LNCaP clone FGC (cell line): ENCODE data around the gene MRPS18B.

Experiments used
- DNase-seq: peaks from one replicate; pipeline ENCODE4 v3.0.0-alpha.2; 2011; ENCODE audit warnings: low read depth
- H3K4me3 ChIP-seq: 2 replicates; pipeline ENCODE4 v1.5.1; 2011; ENCODE audit warnings: mild to moderate bottlenecking, low read depth, low read length, control low read depth
- TF ChIP-seq, protein P1 (sequence below): IDR thresholded peaks from 2 replicates; pipeline ENCODE4 v1.5.1; 2012; ENCODE audit warnings: mild to moderate bottlenecking; ENCODE audit not compliant: control insufficient read depth, insufficient read depth; ENCODE audit errors: extremely low read depth

The MRPS18B gene

GRCh38 chr6:30601815-30602641 lies 15.6 kb upstream of the MRPS18B start:
- TF ChIP-seq, protein P1, sequence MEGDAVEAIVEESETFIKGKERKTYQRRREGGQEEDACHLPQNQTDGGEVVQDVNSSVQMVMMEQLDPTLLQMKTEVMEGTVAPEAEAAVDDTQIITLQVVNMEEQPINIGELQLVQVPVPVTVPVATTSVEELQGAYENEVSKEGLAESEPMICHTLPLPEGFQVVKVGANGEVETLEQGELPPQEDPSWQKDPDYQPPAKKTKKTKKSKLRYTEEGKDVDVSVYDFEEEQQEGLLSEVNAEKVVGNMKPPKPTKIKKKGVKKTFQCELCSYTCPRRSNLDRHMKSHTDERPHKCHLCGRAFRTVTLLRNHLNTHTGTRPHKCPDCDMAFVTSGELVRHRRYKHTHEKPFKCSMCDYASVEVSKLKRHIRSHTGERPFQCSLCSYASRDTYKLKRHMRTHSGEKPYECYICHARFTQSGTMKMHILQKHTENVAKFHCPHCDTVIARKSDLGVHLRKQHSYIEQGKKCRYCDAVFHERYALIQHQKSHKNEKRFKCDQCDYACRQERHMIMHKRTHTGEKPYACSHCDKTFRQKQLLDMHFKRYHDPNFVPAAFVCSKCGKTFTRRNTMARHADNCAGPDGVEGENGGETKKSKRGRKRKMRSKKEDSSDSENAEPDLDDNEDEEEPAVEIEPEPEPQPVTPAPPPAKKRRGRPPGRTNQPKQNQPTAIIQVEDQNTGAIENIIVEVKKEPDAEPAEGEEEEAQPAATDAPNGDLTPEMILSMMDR = no peak
- DNase-seq = no peak
- no peak overlapping the region for H3K4me3 ChIP-seq

- no peak for DNase-seq
- H3K4me3 ChIP-seq = no peak overlapping the region
- TF ChIP-seq, protein P1 = no peak
Observed at GRCh38 chr6:30603961-30604360, 13.7 kb upstream of the MRPS18B start.

GRCh38 chr6:30610065-30610464 lies 7.6 kb upstream of the MRPS18B start:
- TF ChIP-seq, protein P1 = no peak
- DNase-seq = no peak
- H3K4me3 ChIP-seq = no peak overlapping the region

- H3K4me3 ChIP-seq = no peak overlapping the region
- DNase-seq = no peak
- TF ChIP-seq, protein P1 = no peak
Observed at GRCh38 chr6:30611150-30611855, 6.3 kb upstream of the MRPS18B start.

DNA sequence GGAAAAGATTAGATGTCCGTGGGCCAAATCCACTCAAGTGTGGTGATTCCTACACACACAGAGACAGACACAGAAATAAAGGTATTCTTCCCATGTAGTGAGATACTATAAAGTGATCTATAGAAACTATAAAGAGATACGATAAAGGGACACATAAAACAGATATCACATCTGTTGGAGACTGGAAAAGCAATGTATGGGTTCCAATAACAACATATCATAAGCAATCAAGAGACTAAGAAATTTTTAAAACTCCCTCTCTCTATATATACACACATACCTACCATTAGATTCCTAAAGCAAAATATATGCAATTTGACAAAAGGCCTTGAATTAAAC lies 5.8 kb upstream of the MRPS18B start:
- H3K4me3 ChIP-seq = no peak overlapping the region
- TF ChIP-seq, protein P1 = no peak
- DNase-seq = no peak

- no peak for DNase-seq
- H3K4me3 ChIP-seq = no peak overlapping the region
- TF ChIP-seq, protein P1 = peak; percentile 32; the same call in 1 of the 2 replicates
Observed at GRCh38 chr6:30612213-30612612, 5.4 kb upstream of the MRPS18B start.
